ELF-1 (cell line): ENCODE measurements around the gene SH3BP5L.

Source experiments
- DNase-seq: peaks from one replicate; pipeline ENCODE4 v3.0.0-alpha.2; 2016; ENCODE audit warnings: low read depth, low spot score

The SH3BP5L gene

GRCh38 chr1:248825909-248826760 is at the start of gene SH3BP5L:
Gene SH3BP5L (minus strand): TSS chr1:248825915. CDS start chr1:248824935, 980 bp downstream.
- peak; percentile 95 for DNase-seq

- peak; percentile 96 for DNase-seq
Observed at GRCh38 chr1:248873993-248874533, 48.3 kb upstream of the SH3BP5L start.

- peak; percentile 99 for DNase-seq
Observed at GRCh38 chr1:248873409-248873992, 47.8 kb upstream of the SH3BP5L start.

GRCh38 chr1:248872752-248873408 is 47.2 kb upstream of the SH3BP5L start:
- DNase-seq: peak; percentile 91

- no peak for DNase-seq
Observed at GRCh38 chr1:248871837-248872401, 46.2 kb upstream of the SH3BP5L start.

GRCh38 chr1:248862998-248863881 is 37.5 kb upstream of the SH3BP5L start:
- peak; percentile 76 for DNase-seq

GRCh38 chr1:248862695-248862997 is 36.9 kb upstream of the SH3BP5L start:
- no peak for DNase-seq

- DNase-seq: no peak
Observed at GRCh38 chr1:248861616-248862015, 35.9 kb upstream of the SH3BP5L start.

GRCh38 chr1:248860007-248860406 is 34.3 kb upstream of the SH3BP5L start:
- DNase-seq: no peak

GRCh38 chr1:248858891-248859889 is 33.5 kb upstream of the SH3BP5L start, which contains the start of gene ZNF692:
Gene ZNF692 (minus strand): TSS chr1:248859085. CDS start chr1:248858309, 776 bp downstream.
- peak; percentile 96 for DNase-seq

GRCh38 chr1:248858096-248858890 is 32.6 kb upstream of the SH3BP5L start:
- DNase-seq: peak; percentile 92

GRCh38 chr1:248857749-248858095 is 32.0 kb upstream of the SH3BP5L start:
- DNase-seq: no peak

GRCh38 chr1:248857201-248857600 is 31.5 kb upstream of the SH3BP5L start:
- DNase-seq: no peak

- no peak for DNase-seq
Observed at GRCh38 chr1:248856176-248856575, 30.5 kb upstream of the SH3BP5L start.

GRCh38 chr1:248855580-248855979 is 29.9 kb upstream of the SH3BP5L start:
- no peak for DNase-seq

GRCh38 chr1:248853663-248854375 is 28.1 kb upstream of the SH3BP5L start:
- DNase-seq: no peak

- DNase-seq: no peak
Observed at GRCh38 chr1:248852481-248853405, 27.0 kb upstream of the SH3BP5L start.
